Measurements from ENCODE around the gene DCST1. TPM values are rescaled to one million over a fixed set of nuclear protein-coding genes. Genes with fewer than 3 reads are reported as not detected.

Gene DCST1
- total and polyA plus RNA-seq, 4 donors: not detected

DNA sequence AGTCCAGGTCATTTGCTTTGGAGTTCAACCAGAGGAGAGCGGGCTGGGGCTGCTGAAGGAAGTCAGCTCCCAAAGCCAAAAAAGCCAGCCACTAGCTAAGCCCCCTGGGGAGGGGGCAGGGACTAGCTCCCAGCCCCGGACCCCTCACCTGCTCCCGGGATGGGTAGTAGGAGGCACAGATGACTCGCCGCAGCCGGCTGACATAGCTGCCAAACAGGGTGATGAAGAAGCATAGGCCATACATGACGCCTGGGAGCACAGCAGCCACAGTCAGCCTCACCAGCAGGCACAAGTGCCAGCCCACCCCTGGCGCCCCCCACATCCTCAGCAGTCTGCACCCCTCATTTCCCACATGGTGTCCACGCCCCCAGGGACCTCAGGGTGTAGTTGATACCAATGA, 7.5 kb upstream of the DCST1 start:
- Histone ChIP-seq H3K4me3 (ENCODE audit: low read depth in 1 of 3, low read length in 3 of 3) (no peak overlapping the region), H3K9me3 (ENCODE audit: control insufficient read depth in 4 of 4, low read length in 3 of 4) (no peaks in the 10 kb centered on the region), H3K36me3 (ENCODE audit: control insufficient read depth in 4 of 4, insufficient read depth in 3 of 4, low read depth in 1 of 4, low read length in 3 of 4) (no peaks in the 10 kb centered on the region), H3K4me1 (ENCODE audit: control insufficient read depth in 4 of 4, insufficient read depth in 4 of 4, low read length in 3 of 4) (peaks cover 0 to 19% (median 11%) of the 10 kb centered on the region in 4 donors), H3K27me3 (ENCODE audit: control insufficient read depth in 4 of 4, insufficient read depth in 4 of 4, low read length in 3 of 4) (no peaks in the 10 kb centered on the region), H3K27ac (ENCODE audit: low read depth in 1 of 2, low read length in 2 of 2) (no peak overlapping the region), H3K9ac (ENCODE audit: low read depth in 1 of 2, low read length in 2 of 2) (no peak overlapping the region)
- DNase-seq (ENCODE audit: low spot score): no peak
- 86% methylated on average over 9 of the region's 9 CpGs for WGBS
- TF ChIP-seq NR2F2 (IDR thresholded peaks at IDR 0.05) (no peak), GABPA (IDR thresholded peaks at IDR 0.05 in 1 of 2, conservative IDR thresholded peaks at IDR 0.05 in 1 of 2) (no peak), FOXA2 (IDR thresholded peaks at IDR 0.05) (no peak)

DNA sequence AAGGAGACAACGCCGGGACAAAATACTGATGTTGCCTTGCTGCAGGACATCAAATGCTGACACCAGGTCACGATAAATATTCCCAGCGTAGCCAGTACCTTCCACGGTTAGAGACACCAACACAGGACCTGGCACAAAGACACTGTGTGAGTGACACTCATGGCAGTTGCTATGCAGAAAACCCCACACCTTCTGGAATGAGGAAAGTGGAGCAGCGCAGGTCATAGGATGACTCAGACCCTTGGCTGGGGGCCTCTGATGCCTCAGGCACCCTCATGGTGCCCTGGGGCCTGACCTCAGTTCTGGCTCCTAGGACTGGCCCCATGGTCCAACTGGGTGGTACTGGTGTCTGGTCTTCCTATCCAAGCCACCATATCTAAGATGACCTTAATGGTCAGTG, 7.0 kb upstream of the DCST1 start:
- Histone ChIP-seq H3K9me3 (ENCODE audit: control insufficient read depth in 4 of 4, low read length in 3 of 4) (no peaks in the 10 kb centered on the region), H3K9ac (ENCODE audit: low read depth in 1 of 2, low read length in 2 of 2) (no peak overlapping the region), H3K36me3 (ENCODE audit: control insufficient read depth in 4 of 4, insufficient read depth in 3 of 4, low read depth in 1 of 4, low read length in 3 of 4) (no peaks in the 10 kb centered on the region), H3K27ac (ENCODE audit: low read depth in 1 of 2, low read length in 2 of 2) (no peak overlapping the region), H3K4me1 (ENCODE audit: control insufficient read depth in 4 of 4, insufficient read depth in 4 of 4, low read length in 3 of 4) (peaks cover 0 to 19% (median 11%) of the 10 kb centered on the region in 4 donors), H3K4me3 (ENCODE audit: low read depth in 1 of 3, low read length in 3 of 3) (no peak overlapping the region), H3K27me3 (ENCODE audit: control insufficient read depth in 4 of 4, insufficient read depth in 4 of 4, low read length in 3 of 4) (no peaks in the 10 kb centered on the region)
- WGBS: 94% methylated on average over 6 of the region's 6 CpGs
- DNase-seq (ENCODE audit: low spot score): no peak
- no peak for TF ChIP-seq SP1 (IDR thresholded peaks at IDR 0.05)

DNA sequence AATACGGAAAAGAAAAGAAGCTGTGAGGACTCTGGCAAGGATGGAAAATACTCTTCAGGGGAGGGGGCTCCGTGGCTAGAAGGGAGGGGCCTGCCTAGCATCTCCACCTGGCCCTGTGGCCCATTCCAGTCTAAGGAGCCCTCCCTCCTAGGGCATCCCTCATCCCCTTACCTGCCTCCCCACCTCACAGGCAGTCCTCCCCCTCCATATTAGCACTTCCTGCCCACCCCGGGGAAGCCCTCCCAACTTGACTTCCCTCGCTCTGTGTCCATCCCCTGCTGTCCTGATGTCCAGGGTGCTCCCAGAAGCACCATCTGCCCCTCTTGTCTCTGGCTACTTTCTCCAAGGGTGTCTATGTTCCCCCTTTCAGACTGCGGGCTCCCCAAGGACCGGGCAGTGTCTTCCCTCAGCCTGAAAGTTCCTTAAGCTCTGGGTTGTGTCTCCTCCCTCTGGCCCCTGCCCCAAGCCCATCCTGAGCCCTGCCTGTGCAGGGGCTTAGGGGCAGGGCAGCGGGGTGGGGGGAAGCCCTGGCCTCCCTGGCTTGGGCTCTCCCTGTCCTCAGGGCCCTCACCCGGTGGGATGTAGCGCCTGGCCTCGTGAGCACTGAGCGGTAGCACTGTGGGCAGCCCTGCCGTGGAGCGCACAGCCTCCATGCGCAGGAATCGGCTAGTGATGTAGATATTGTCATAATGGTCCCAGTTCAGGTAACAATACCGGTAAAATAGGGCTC, 3.9 kb upstream of the DCST1 start:
- Histone ChIP-seq H3K27me3 (ENCODE audit: control insufficient read depth in 4 of 4, insufficient read depth in 4 of 4, low read length in 3 of 4) (no peaks in the 10 kb centered on the region), H3K4me1 (ENCODE audit: control insufficient read depth in 4 of 4, insufficient read depth in 4 of 4, low read length in 3 of 4) (peaks cover 0 to 9% (median 2%) of the 10 kb centered on the region in 4 donors), H3K4me3 (ENCODE audit: low read depth in 1 of 3, low read length in 3 of 3) (no peak overlapping the region), H3K9ac (ENCODE audit: low read depth in 1 of 2, low read length in 2 of 2) (no peak overlapping the region), H3K9me3 (ENCODE audit: control insufficient read depth in 4 of 4, low read length in 3 of 4) (no peaks in the 10 kb centered on the region), H3K36me3 (ENCODE audit: control insufficient read depth in 4 of 4, insufficient read depth in 3 of 4, low read depth in 1 of 4, low read length in 3 of 4) (no peaks in the 10 kb centered on the region), H3K27ac (ENCODE audit: low read depth in 1 of 2, low read length in 2 of 2) (no peak overlapping the region)
- no peak for TF ChIP-seq FOXA1 (IDR thresholded peaks at IDR 0.05)
- TF ChIP-seq RXRA (IDR thresholded peaks at IDR 0.05): no peak
- TF ChIP-seq HNF4A (conservative IDR thresholded peaks at IDR 0.05): no peak
- TF ChIP-seq, protein P1, sequence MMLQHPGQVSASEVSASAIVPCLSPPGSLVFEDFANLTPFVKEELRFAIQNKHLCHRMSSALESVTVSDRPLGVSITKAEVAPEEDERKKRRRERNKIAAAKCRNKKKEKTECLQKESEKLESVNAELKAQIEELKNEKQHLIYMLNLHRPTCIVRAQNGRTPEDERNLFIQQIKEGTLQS (IDR thresholded peaks at IDR 0.05): no peak
- TF ChIP-seq YY1 (IDR thresholded peaks at IDR 0.05): no peak
- no peak for TF ChIP-seq HNF4G (IDR thresholded peaks at IDR 0.05)
- TF ChIP-seq EGR1 (IDR thresholded peaks at IDR 0.05; ENCODE audit: low read depth in 2 of 2): no peak
- TF ChIP-seq GABPA (IDR thresholded peaks at IDR 0.05 in 1 of 2, conservative IDR thresholded peaks at IDR 0.05 in 1 of 2): no peak
- TF ChIP-seq, protein P2, sequence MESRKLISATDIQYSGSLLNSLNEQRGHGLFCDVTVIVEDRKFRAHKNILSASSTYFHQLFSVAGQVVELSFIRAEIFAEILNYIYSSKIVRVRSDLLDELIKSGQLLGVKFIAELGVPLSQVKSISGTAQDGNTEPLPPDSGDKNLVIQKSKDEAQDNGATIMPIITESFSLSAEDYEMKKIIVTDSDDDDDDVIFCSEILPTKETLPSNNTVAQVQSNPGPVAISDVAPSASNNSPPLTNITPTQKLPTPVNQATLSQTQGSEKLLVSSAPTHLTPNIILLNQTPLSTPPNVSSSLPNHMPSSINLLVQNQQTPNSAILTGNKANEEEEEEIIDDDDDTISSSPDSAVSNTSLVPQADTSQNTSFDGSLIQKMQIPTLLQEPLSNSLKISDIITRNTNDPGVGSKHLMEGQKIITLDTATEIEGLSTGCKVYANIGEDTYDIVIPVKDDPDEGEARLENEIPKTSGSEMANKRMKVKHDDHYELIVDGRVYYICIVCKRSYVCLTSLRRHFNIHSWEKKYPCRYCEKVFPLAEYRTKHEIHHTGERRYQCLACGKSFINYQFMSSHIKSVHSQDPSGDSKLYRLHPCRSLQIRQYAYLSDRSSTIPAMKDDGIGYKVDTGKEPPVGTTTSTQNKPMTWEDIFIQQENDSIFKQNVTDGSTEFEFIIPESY (IDR thresholded peaks at IDR 0.05): no peak
- WGBS: 92% methylated on average over 16 of the region's 16 CpGs
- no peak for DNase-seq (ENCODE audit: low spot score)

Data from liver (tissue), 9 donors.